K562 (cell line): ENCODE results near the gene PGAP2. TPM values are rescaled to one million over a fixed set of nuclear protein-coding genes. Genes with fewer than 3 reads are reported as not detected.
A peak's percentile ranks its signal among the peaks of the same experiment; 100 is the strongest.

Experiments used
- BRF2 ChIP-seq: IDR thresholded peaks from 3 replicates; pipeline ENCODE4 v1.6.1; 2011; ENCODE audit warnings: borderline replicate concordance, mild to moderate bottlenecking; ENCODE audit not compliant: insufficient read length, insufficient read depth
- DPF2 ChIP-seq: fragments of 450-650 bp; IDR thresholded peaks from 2 replicates; pipeline ENCODE4 v1.6.1; 2016
- KDM5B ChIP-seq: fragments of 200-600 bp; sonication (generic); IDR thresholded peaks from 2 replicates; pipeline ENCODE4 v1.6.1; 2012; ENCODE audit warnings: low read depth, mild to moderate bottlenecking, moderate library complexity, low read length, control low read depth, inconsistent platforms; ENCODE audit not compliant: insufficient replicate concordance
- MEF2A ChIP-seq: IDR thresholded peaks from 2 replicates; pipeline ENCODE4 v1.6.1; 2011; ENCODE audit warnings: low read depth, mild to moderate bottlenecking, low read length, moderate library complexity; ENCODE audit not compliant: control insufficient read depth
- MTF1 ChIP-seq: fragments of 250-450 bp; sonication (Bioruptor Pico); IDR thresholded peaks from 2 replicates; pipeline ENCODE4 v1.9.0; 2021; ENCODE audit warnings: moderate library complexity, mild to moderate bottlenecking, inconsistent platforms, borderline replicate concordance
- MYC ChIP-seq, 2 experiments: fragments of 250-450 bp in 1 of 2; sonication (Bioruptor Pico) in 1 of 2; IDR thresholded peaks; 2 replicates each; pipeline versions ENCODE4 v1.5.1 to v1.6.1; 2012 to 2021; ENCODE audit warnings: low read depth in 2 of 2, borderline replicate concordance in 1 of 2, improper control_type of control experiment in 1 of 2, low read length in 1 of 2, mild to moderate bottlenecking in 1 of 2, moderate library complexity in 1 of 2
- RCOR1 ChIP-seq, 2 experiments: IDR thresholded peaks; 2 replicates each; pipeline ENCODE4 v1.6.1; 2012; ENCODE audit warnings: low read depth in 2 of 2, low read length in 2 of 2, borderline replicate concordance in 1 of 2, improper control_type of control experiment in 1 of 2
- TCF3 ChIP-seq: sonication (generic); formaldehyde crosslinking; IDR thresholded peaks from 2 replicates; pipeline ENCODE4 v1.4.0; 2020; ENCODE audit warnings: mild to moderate bottlenecking, missing genetic modification reagents
- THAP12 ChIP-seq: fragments of 250-450 bp; sonication (Bioruptor Pico); IDR thresholded peaks from 2 replicates; pipeline ENCODE4 v1.9.0; 2021; ENCODE audit warnings: mild to moderate bottlenecking, inconsistent platforms
- YY1 ChIP-seq, 3 experiments: IDR thresholded peaks; 2 replicates each; pipeline ENCODE4 v1.6.1; 2011; ENCODE audit warnings: low read length in 2 of 3, mild to moderate bottlenecking in 2 of 3, moderate library complexity in 2 of 3, borderline replicate concordance in 1 of 3, control low read depth in 1 of 3, low read depth in 1 of 3; ENCODE audit not compliant: insufficient read depth in 3 of 3, insufficient replicate concordance in 2 of 3, control insufficient read depth in 1 of 3, insufficient read length in 1 of 3; ENCODE audit errors: extremely low read depth in 1 of 3
- polyA plus RNA-seq, 8 experiments: library from polyadenylated mRNA; depleted of rRNA in 4 of 8; stranded (reverse) in 5 of 8; unstranded in 3 of 8; fragments of >200 nt; fragmentation: Nextera tagmentation in 2 of 8; fragmentation: Illumina TruSeq in 1 of 8; extraction: Ambion mirVana in 2 of 8; extraction: Trizol in 1 of 8; gene quantifications; 2 replicates each; pipeline versions ENCODE4 v1.2.1 to v1.2.3, GENCODE V29; 2011 to 2014; ENCODE audit warnings: inconsistent platforms in 1 of 8, missing spikeins in 1 of 8
- total RNA-seq, 7 experiments: library from RNA; depleted of rRNA in 6 of 7; stranded (reverse); fragments of >200 nt in 6 of 7; fragmentation: Illumina TruSeq in 2 of 7; extraction: Trizol in 2 of 7; gene quantifications; 2 replicates each; pipeline versions ENCODE4 v1.2.1 to v1.2.3, GENCODE V29; 2011 to 2021; ENCODE audit warnings: low replicate concordance in 1 of 7
- TF ChIP-seq, protein P1 (sequence below): fragments of 450-650 bp; IDR thresholded peaks from 2 replicates; pipeline ENCODE4 v1.6.1; 2017; ENCODE audit warnings: antibody characterized with exemption, mild to moderate bottlenecking
- TF ChIP-seq, protein P2 (sequence below), 2 experiments: fragments of 450-650 bp; IDR thresholded peaks; 2 replicates each; pipeline ENCODE4 v1.6.1; 2018; ENCODE audit warnings: mild to moderate bottlenecking in 2 of 2, low read depth in 1 of 2; ENCODE audit not compliant: partially characterized antibody in 2 of 2

PGAP2 gene
- total and polyA plus RNA-seq, 9 of the 15 experiments (the other 6 are each of a cell fraction or from before 2014, with no cell fraction given): 17.9 to 47.2 (median 33.7) TPM

DNA sequence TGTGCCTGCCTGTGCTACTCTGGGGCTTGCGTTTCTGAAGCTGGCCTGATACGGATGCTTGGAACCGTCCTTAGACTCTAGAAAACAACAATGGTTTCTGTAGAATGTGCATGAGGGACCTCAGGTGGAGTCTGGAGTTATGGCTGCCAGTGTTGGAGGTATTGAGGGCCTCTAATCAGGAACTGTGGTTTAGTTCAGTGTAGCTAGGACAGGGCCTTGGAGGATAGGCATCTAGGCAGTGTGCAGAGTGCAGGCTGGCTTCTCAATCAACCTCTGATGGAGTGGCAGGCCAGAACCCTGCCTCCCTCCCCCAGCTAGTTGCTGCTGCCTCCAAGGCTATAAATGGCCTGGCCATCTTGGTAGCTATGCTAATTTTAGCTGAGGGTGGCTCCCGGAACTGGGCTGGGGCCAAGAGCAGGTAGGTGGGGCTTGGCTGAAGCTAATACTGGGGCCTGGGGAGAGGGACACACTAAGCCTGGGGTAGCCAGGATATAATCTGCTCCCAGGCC lies 51.1 kb downstream of the PGAP2 start (continued):
- no peak for TF ChIP-seq BRF2
- peak; percentile 35; the same call in 1 of the 2 replicates for TF ChIP-seq DPF2
- peak in 2 of 3 experiments; percentile 69 to 84 for TF ChIP-seq YY1 (IDR thresholded peaks at IDR 0.05; ENCODE audit: borderline replicate concordance in 1 of 3, control insufficient read depth in 1 of 3, extremely low read depth in 1 of 3, insufficient read depth in 3 of 3, insufficient read length in 1 of 3, insufficient replicate concordance in 2 of 3, low read depth in 1 of 3, low read length in 2 of 3)
- TF ChIP-seq, protein P1, sequence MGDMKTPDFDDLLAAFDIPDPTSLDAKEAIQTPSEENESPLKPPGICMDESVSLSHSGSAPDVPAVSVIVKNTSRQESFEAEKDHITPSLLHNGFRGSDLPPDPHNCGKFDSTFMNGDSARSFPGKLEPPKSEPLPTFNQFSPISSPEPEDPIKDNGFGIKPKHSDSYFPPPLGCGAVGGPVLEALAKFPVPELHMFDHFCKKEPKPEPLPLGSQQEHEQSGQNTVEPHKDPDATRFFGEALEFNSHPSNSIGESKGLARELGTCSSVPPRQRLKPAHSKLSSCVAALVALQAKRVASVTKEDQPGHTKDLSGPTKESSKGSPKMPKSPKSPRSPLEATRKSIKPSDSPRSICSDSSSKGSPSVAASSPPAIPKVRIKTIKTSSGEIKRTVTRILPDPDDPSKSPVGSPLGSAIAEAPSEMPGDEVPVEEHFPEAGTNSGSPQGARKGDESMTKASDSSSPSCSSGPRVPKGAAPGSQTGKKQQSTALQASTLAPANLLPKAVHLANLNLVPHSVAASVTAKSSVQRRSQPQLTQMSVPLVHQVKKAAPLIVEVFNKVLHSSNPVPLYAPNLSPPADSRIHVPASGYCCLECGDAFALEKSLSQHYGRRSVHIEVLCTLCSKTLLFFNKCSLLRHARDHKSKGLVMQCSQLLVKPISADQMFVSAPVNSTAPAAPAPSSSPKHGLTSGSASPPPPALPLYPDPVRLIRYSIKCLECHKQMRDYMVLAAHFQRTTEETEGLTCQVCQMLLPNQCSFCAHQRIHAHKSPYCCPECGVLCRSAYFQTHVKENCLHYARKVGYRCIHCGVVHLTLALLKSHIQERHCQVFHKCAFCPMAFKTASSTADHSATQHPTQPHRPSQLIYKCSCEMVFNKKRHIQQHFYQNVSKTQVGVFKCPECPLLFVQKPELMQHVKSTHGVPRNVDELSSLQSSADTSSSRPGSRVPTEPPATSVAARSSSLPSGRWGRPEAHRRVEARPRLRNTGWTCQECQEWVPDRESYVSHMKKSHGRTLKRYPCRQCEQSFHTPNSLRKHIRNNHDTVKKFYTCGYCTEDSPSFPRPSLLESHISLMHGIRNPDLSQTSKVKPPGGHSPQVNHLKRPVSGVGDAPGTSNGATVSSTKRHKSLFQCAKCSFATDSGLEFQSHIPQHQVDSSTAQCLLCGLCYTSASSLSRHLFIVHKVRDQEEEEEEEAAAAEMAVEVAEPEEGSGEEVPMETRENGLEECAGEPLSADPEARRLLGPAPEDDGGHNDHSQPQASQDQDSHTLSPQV: peak; percentile 69
- TF ChIP-seq RCOR1 (IDR thresholded peaks at IDR 0.05; ENCODE audit: borderline replicate concordance in 1 of 2, low read depth in 2 of 2, low read length in 2 of 2): 0 out of 4 replicates have a peak, but pooled peaks of 1 of the 2 experiments have one; percentile 14
- no peak; the same call in 1 of the 2 replicates for TF ChIP-seq MYC (IDR thresholded peaks at IDR 0.05; ENCODE audit: low read depth, low read length)
- no peak for TF ChIP-seq MYC (CRISPR knock-in tag; IDR thresholded peaks at IDR 0.05; ENCODE audit: borderline replicate concordance, low read depth)
- TF ChIP-seq MTF1 (CRISPR knock-in tag): no peak
- TF ChIP-seq, protein P2, sequence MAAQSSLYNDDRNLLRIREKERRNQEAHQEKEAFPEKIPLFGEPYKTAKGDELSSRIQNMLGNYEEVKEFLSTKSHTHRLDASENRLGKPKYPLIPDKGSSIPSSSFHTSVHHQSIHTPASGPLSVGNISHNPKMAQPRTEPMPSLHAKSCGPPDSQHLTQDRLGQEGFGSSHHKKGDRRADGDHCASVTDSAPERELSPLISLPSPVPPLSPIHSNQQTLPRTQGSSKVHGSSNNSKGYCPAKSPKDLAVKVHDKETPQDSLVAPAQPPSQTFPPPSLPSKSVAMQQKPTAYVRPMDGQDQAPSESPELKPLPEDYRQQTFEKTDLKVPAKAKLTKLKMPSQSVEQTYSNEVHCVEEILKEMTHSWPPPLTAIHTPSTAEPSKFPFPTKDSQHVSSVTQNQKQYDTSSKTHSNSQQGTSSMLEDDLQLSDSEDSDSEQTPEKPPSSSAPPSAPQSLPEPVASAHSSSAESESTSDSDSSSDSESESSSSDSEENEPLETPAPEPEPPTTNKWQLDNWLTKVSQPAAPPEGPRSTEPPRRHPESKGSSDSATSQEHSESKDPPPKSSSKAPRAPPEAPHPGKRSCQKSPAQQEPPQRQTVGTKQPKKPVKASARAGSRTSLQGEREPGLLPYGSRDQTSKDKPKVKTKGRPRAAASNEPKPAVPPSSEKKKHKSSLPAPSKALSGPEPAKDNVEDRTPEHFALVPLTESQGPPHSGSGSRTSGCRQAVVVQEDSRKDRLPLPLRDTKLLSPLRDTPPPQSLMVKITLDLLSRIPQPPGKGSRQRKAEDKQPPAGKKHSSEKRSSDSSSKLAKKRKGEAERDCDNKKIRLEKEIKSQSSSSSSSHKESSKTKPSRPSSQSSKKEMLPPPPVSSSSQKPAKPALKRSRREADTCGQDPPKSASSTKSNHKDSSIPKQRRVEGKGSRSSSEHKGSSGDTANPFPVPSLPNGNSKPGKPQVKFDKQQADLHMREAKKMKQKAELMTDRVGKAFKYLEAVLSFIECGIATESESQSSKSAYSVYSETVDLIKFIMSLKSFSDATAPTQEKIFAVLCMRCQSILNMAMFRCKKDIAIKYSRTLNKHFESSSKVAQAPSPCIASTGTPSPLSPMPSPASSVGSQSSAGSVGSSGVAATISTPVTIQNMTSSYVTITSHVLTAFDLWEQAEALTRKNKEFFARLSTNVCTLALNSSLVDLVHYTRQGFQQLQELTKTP (IDR thresholded peaks at IDR 0.05; ENCODE audit: low read depth in 1 of 2, partially characterized antibody in 2 of 2): no peak
- TF ChIP-seq THAP12: peak; percentile 57; the same call in 1 of the 2 replicates
- TF ChIP-seq TCF3 (CRISPR knock-in tag): peak; percentile 31; the same call in 1 of the 2 replicates
- peak; percentile 88 for TF ChIP-seq MEF2A
- TF ChIP-seq KDM5B: no peak
